DMS79 (cell line): Measurements from ENCODE around the gene CRYBB2.
A peak's percentile ranks its signal among the peaks of the same experiment; 100 is the strongest.
"Not testable (repeated sequence)": the region's sequence is repeated elsewhere in the genome, so short reads cannot be mapped to it uniquely, and the experiment has no call there.

Experiments used
- DNase-seq: peaks from one replicate; lab custom pipeline; 2025; lab: John Stamatoyannopoulos, UW

CRYBB2 gene

GRCh38 chr22:25233706-25234105, 14.3 kb downstream of the CRYBB2 start:
- not testable (repeated sequence) for DNase-seq

GRCh38 chr22:25235547-25236290, 16.3 kb downstream of the CRYBB2 start:
- DNase-seq = peak; percentile 25

- DNase-seq = no peak
Observed at GRCh38 chr22:25236417-25236816, 17.0 kb downstream of the CRYBB2 start.

GRCh38 chr22:25237503-25237902, 18.1 kb downstream of the CRYBB2 start:
- no peak for DNase-seq

- not testable (repeated sequence) for DNase-seq
Observed at GRCh38 chr22:25238058-25238457, 18.6 kb downstream of the CRYBB2 start.

- not testable (repeated sequence) for DNase-seq
Observed at GRCh38 chr22:25255169-25255568, 35.7 kb downstream of the CRYBB2 start.

- not testable (repeated sequence) for DNase-seq
Observed at GRCh38 chr22:25267567-25267966, 48.1 kb downstream of the CRYBB2 start.

- DNase-seq = not testable (repeated sequence)
Observed at GRCh38 chr22:25268902-25269301, 49.5 kb downstream of the CRYBB2 start.

- not testable (repeated sequence) for DNase-seq
Observed at GRCh38 chr22:25270061-25270460, 50.6 kb downstream of the CRYBB2 start.

- DNase-seq = not testable (repeated sequence)
Observed at GRCh38 chr22:25273231-25273630, 53.8 kb downstream of the CRYBB2 start.

- not testable (repeated sequence) for DNase-seq
Observed at GRCh38 chr22:25273928-25274327, 54.5 kb downstream of the CRYBB2 start.

- DNase-seq = not testable (repeated sequence)
Observed at GRCh38 chr22:25280118-25280517, 60.7 kb downstream of the CRYBB2 start.
